ENCODE measurements around the gene SPINK8.

- TF ChIP-seq POLR2A (IDR thresholded peaks at IDR 0.05; ENCODE audit: control extremely low read depth in 1 of 2, low read depth in 2 of 2, low read length in 2 of 2) (no peak), RXRA (IDR thresholded peaks at IDR 0.05; ENCODE audit: insufficient read depth, low read depth, low read length) (no peak), EZH2 (IDR thresholded peaks at IDR 0.05; ENCODE audit: low read depth, low read length, severe bottlenecking) (no peak), CHD2 (IDR thresholded peaks at IDR 0.05; ENCODE audit: low read length) (no peak), GTF2F1 (IDR thresholded peaks at IDR 0.05; ENCODE audit: borderline replicate concordance, low read depth, low read length) (no peak), MAFK (IDR thresholded peaks at IDR 0.05; ENCODE audit: low read depth, low read length) (no peak), SUZ12 (IDR thresholded peaks at IDR 0.05; ENCODE audit: low read length) (no peak)
- TF ChIP-seq, protein P1, sequence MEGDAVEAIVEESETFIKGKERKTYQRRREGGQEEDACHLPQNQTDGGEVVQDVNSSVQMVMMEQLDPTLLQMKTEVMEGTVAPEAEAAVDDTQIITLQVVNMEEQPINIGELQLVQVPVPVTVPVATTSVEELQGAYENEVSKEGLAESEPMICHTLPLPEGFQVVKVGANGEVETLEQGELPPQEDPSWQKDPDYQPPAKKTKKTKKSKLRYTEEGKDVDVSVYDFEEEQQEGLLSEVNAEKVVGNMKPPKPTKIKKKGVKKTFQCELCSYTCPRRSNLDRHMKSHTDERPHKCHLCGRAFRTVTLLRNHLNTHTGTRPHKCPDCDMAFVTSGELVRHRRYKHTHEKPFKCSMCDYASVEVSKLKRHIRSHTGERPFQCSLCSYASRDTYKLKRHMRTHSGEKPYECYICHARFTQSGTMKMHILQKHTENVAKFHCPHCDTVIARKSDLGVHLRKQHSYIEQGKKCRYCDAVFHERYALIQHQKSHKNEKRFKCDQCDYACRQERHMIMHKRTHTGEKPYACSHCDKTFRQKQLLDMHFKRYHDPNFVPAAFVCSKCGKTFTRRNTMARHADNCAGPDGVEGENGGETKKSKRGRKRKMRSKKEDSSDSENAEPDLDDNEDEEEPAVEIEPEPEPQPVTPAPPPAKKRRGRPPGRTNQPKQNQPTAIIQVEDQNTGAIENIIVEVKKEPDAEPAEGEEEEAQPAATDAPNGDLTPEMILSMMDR (IDR thresholded peaks at IDR 0.05; ENCODE audit: control extremely low read depth in 1 of 3, insufficient read depth in 1 of 3, low read depth in 1 of 3, low read length in 3 of 3): no peak
Observed at GRCh38 chr3:48371651-48372376, 38.4 kb upstream of the SPINK8 start, which contains the start of gene FBXW12.
